Transverse colon (tissue), 4 donors: Measurements from ENCODE around the gene PFKFB4. TPM values are rescaled to one million over a fixed set of nuclear protein-coding genes. Genes with fewer than 3 reads are reported as not detected.

Source experiments
- DNase-seq: peaks from one replicate; pipeline ENCODE4 v3.0.0-alpha.2; 2019
- H3K27ac ChIP-seq, 4 donors: fragments of 200-600 bp; sonication (generic); 2 replicates each; pipeline ENCODE4 v1.5.1; 2016 to 2018; ENCODE audit warnings: inconsistent platforms in 4 of 4
- H3K27me3 ChIP-seq: fragments of 200-600 bp; sonication (generic); 2 replicates; pipeline ENCODE4 v1.5.1; 2017; ENCODE audit warnings: inconsistent platforms
- H3K36me3 ChIP-seq, 4 donors: fragments of 200-600 bp; sonication (generic); 2 replicates each; pipeline ENCODE4 v1.5.1; 2017 to 2019; ENCODE audit warnings: inconsistent platforms in 4 of 4
- H3K4me1 ChIP-seq, 4 donors: fragments of 200-600 bp; sonication (generic); 2 replicates each; pipeline ENCODE4 v1.5.1; 2017 to 2020; ENCODE audit warnings: inconsistent platforms in 4 of 4
- H3K4me3 ChIP-seq, 4 donors: fragments of 200-600 bp; sonication (generic); 1 replicate in 1 of 4; 2 replicates in 3 of 4; pipeline versions ENCODE4 v1.5.1 to v1.6.1; 2017 to 2019; ENCODE audit warnings: inconsistent platforms in 4 of 4
- H3K9me3 ChIP-seq, 2 donors: fragments of 200-600 bp; sonication (generic); 2 replicates each; pipeline ENCODE4 v1.5.1; 2017 to 2019; ENCODE audit warnings: inconsistent platforms in 2 of 2
- EP300 ChIP-seq: sonication (generic); formaldehyde crosslinking; IDR thresholded peaks from one replicate; pipeline ENCODE4 v1.6.1; 2017; ENCODE audit warnings: antibody characterized with exemption, low read depth
- POLR2A ChIP-seq: fragments of 450-650 bp; IDR thresholded peaks from one replicate; pipeline ENCODE4 v1.6.1; 2016; ENCODE audit warnings: antibody characterized with exemption, mild to moderate bottlenecking, moderate library complexity
- POLR2AphosphoS5 ChIP-seq, 3 donors: sonication (generic); formaldehyde crosslinking; IDR thresholded peaks; one replicate each; pipeline ENCODE4 v1.6.1; 2016; ENCODE audit warnings: antibody characterized with exemption in 3 of 3
- WGBS, 2 donors: methylation state at CpG; one replicate each; pipeline ENCODE4 v1.1.5; 2018; ENCODE audit warnings: low coverage in 1 of 2; 5-methylcytosine and 5-hydroxymethylcytosine counted together
- in situ Hi-C, 4 donors: fragments of 200-750 bp; cut with MboI; loops; one replicate each; pipeline versions ENCODE4 v1.15.0 to v1.15.1; 2017; ENCODE audit warnings: low sequenced_read_pairs in 3 of 4, low pct_ligation_motif_present in 1 of 4, low pct_unique_long_range_greater_than_20kb in 1 of 4
- intact Hi-C: fragments of 100-400 bp; cut with DNase I; formaldehyde crosslinking; loops from one replicate; pipeline ENCODE4 v1.15.1; 2023; ENCODE audit warnings: low total_unique reads
- total RNA-seq, 4 donors: library from RNA; depleted of rRNA; stranded (reverse); fragments of >200 nt; gene quantifications; one replicate each; pipeline ENCODE4 v1.1.0, GENCODE V29; 2016
- TF ChIP-seq, protein P1 (sequence below), 5 experiments: fragments of 200-600 bp in 3 of 5; fragments of 450-650 bp in 2 of 5; sonication (generic) in 3 of 5; IDR thresholded peaks; 1 replicate in 2 of 5; 2 replicates in 3 of 5; pipeline ENCODE4 v1.5.1; 2016 to 2017; ENCODE audit warnings: antibody characterized with exemption in 5 of 5, inconsistent platforms in 3 of 5, mild to moderate bottlenecking in 2 of 5, moderate library complexity in 1 of 5

Gene PFKFB4
- total RNA-seq, 4 donors from 2014 or later, result 0.37 to 7.9 (median 6.7) TPM

DNA sequence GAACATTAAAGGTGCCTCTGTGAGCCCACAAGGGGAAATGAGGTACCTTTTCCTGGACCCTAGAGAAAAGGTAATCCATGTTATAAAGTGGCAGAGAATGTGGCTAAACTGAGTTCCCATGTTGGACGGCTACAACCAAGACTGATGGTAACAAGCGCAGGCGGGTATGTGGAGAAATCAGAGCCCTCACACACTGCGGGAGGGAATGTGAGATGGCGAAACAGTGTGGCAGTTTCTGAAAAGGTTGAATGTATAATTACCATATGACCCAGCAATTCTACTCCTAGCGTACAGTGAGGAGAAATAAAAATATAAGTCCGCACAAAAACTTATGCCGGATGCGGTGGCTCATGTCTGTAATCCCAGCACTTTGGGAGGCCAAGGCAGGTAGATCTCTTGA lies 28.6 kb downstream of the PFKFB4 start:
- intact Hi-C loops (no loop called here), in situ Hi-C loops (no loop called here)
- Histone ChIP-seq H3K4me3 (no peak overlapping the region), H3K9me3 (no peaks in the 10 kb centered on the region), H3K27ac (no peak overlapping the region), H3K4me1 (no peaks in the 10 kb centered on the region), H3K27me3 (no peaks in the 10 kb centered on the region), H3K36me3 (no peaks in the 10 kb centered on the region)
- TF ChIP-seq POLR2AphosphoS5 (IDR thresholded peaks at IDR 0.05) (no peak), POLR2A (no peak), EP300 (no peak)
- TF ChIP-seq, protein P1, sequence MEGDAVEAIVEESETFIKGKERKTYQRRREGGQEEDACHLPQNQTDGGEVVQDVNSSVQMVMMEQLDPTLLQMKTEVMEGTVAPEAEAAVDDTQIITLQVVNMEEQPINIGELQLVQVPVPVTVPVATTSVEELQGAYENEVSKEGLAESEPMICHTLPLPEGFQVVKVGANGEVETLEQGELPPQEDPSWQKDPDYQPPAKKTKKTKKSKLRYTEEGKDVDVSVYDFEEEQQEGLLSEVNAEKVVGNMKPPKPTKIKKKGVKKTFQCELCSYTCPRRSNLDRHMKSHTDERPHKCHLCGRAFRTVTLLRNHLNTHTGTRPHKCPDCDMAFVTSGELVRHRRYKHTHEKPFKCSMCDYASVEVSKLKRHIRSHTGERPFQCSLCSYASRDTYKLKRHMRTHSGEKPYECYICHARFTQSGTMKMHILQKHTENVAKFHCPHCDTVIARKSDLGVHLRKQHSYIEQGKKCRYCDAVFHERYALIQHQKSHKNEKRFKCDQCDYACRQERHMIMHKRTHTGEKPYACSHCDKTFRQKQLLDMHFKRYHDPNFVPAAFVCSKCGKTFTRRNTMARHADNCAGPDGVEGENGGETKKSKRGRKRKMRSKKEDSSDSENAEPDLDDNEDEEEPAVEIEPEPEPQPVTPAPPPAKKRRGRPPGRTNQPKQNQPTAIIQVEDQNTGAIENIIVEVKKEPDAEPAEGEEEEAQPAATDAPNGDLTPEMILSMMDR (IDR thresholded peaks at IDR 0.05), result no peak
- WGBS, 2 donors, result 90 to 96% methylated on average over 5 to 9 of the region's 9 CpGs
- DNase-seq, result no peak

DNA sequence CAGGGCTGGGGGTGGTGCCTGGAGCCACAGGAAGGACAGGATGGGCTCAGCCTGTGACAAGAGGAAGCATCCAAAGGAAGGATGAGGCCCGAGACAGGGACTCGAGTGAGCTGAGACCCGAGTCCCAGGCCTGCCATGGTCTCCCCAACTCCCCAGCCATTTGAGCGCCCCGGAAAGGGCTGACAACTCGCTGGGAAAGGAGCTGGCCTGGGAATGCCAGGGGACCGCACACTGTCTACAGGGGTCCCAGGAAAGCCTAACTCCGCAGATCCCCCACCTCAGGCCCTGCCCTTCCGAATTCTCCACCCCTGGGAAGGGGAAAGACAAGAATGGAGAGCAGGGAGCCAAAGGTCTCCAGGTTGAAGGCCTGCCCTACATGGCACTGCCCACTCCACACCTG lies 31.6 kb downstream of the PFKFB4 start:
- intact Hi-C loops (no loop called here), in situ Hi-C loops (no loop called here)
- Histone ChIP-seq H3K27me3 (no peaks in the 10 kb centered on the region), H3K4me3 (no peak overlapping the region), H3K36me3 (no peaks in the 10 kb centered on the region), H3K9me3 (no peaks in the 10 kb centered on the region), H3K4me1 (no peaks in the 10 kb centered on the region), H3K27ac (no peak overlapping the region)
- no peak for DNase-seq
- TF ChIP-seq POLR2AphosphoS5 (IDR thresholded peaks at IDR 0.05) (no peak), EP300 (no peak)
- 83 to 92% methylated on average over 1 to 9 of the region's 9 CpGs for WGBS, 2 donors

DNA sequence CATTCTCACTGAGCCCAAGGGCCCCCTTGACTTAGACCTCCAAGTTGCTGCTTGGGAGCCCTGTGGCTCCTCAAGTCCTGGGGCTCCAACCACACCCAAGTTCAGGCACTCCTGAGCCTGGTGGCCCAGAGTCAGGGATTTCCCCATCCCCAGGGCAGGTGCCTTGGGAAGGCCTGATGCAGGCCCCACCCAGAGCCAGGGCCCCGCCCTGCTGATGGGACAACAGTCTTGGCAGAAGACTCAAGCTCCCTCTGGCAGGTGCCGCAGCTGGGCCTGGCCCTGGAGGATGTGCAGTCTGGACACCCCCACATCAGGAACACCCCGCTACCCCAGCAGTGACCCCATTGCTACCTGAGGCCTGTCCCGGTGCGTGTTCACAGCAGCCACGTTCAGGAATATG lies 35.0 kb downstream of the PFKFB4 start:
- no peaks in the 10 kb centered on the region for H3K27me3 ChIP-seq
- no peaks in the 10 kb centered on the region for H3K36me3 ChIP-seq
- no peak for DNase-seq
- no peak for TF ChIP-seq POLR2A
- no peaks in the 10 kb centered on the region for H3K9me3 ChIP-seq
- intact Hi-C loops (loop anchor here (1.0 kb wide), 1 partner anchor 131 kb away; no protein-coding TSS in a partner anchor), in situ Hi-C loops (no loop called here)
- WGBS, 2 donors, result 82% methylated on average over 6 of the region's 6 CpGs; no CpG with 5 or more reads in 1 of the 2 donors
- H3K27ac ChIP-seq, result no peak overlapping the region
- H3K4me3 ChIP-seq, result no peak overlapping the region
- no peaks in the 10 kb centered on the region for H3K4me1 ChIP-seq

DNA sequence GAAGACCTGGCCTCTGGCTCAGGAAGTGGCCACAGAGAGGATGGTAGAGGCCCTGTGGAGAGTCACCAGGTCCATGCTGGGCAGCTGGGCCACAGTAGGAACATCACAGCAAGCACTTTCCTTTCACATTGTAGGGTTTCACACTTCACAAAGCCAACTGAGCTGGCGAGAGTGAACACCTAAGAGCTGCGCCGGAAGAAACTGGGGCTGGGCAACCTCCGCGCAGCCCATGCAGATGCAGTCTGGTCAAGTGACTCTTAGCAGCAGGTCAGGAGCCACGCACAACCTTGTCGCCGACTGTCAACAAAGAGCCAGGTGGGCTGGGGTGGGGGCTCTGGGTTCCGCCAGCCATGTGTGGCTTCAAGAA lies 37.3 kb downstream of the PFKFB4 start:
- in situ Hi-C loops (no loop called here), intact Hi-C loops (no loop called here)
- no peak overlapping the region for H3K27ac ChIP-seq
- TF ChIP-seq, protein P1 (IDR thresholded peaks at IDR 0.05), result no peak
- no peak for TF ChIP-seq POLR2AphosphoS5 (IDR thresholded peaks at IDR 0.05)
- no peak for TF ChIP-seq EP300
- no peak for DNase-seq
- no peaks in the 10 kb centered on the region for H3K27me3 ChIP-seq
- H3K36me3 ChIP-seq, result no peaks in the 10 kb centered on the region
- H3K4me1 ChIP-seq, result no peaks in the 10 kb centered on the region
- 96% methylated on average over 9 of the region's 9 CpGs; no CpG with 5 or more reads in 1 of the 2 donors for WGBS, 2 donors
- H3K9me3 ChIP-seq, result no peaks in the 10 kb centered on the region
- H3K4me3 ChIP-seq, result no peak overlapping the region

DNA sequence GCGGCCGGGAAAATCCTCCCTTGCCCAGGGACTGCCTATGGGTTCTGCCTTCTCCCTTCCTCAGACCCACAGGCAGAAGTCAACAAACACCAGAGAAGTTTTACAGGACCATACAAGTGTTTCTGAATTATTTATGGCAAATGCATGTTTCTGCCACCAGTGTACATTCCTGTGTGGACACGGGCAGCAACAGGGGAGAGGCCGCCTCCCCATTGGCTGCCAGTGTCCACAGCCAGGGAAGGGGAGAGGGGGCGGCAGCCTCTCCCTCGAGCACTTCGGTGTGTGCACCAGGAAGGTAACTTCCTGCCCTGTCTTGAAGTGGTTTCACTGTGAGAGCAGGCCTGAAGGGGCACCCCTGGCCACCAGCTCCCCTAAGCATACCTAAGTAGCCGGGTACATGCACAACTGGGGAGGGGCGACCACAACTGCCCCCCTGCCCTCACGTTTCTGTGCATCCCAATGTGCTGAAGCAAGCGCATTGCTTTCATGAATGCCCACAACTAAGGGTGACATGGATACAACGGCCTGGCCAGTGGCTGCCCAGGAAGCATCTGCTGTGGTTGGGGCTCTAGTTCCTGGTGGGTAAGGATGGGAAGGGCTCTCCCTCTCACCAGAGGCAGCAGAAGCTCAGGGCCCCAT lies 37.8 kb downstream of the PFKFB4 start:
- TF ChIP-seq POLR2AphosphoS5 (IDR thresholded peaks at IDR 0.05), result no peak
- TF ChIP-seq, protein P1 (IDR thresholded peaks at IDR 0.05), result no peak
- no peak for TF ChIP-seq POLR2A
- TF ChIP-seq EP300, result no peak
- 71% methylated on average over 11 of the region's 12 CpGs; no CpG with 5 or more reads in 1 of the 2 donors for WGBS, 2 donors
- H3K27me3 ChIP-seq, result no peaks in the 10 kb centered on the region
- in situ Hi-C loops (no loop called here), intact Hi-C loops (no loop called here)
- H3K27ac ChIP-seq, result no peak overlapping the region
- H3K4me1 ChIP-seq, result no peaks in the 10 kb centered on the region
- DNase-seq, result no peak
- H3K9me3 ChIP-seq, result no peaks in the 10 kb centered on the region
- no peak overlapping the region for H3K4me3 ChIP-seq
- no peaks in the 10 kb centered on the region for H3K36me3 ChIP-seq
